Measurements from ENCODE around the gene CRYZ. TPM values are rescaled to one million over a fixed set of nuclear protein-coding genes. Genes with fewer than 3 reads are reported as not detected.
"Not testable (repeated sequence)": the region's sequence is repeated elsewhere in the genome, so short reads cannot be mapped to it uniquely, and the experiment has no call there.

Gene CRYZ
- total RNA-seq, 1 donor from 2014 or later: 48.3 TPM

DNA sequence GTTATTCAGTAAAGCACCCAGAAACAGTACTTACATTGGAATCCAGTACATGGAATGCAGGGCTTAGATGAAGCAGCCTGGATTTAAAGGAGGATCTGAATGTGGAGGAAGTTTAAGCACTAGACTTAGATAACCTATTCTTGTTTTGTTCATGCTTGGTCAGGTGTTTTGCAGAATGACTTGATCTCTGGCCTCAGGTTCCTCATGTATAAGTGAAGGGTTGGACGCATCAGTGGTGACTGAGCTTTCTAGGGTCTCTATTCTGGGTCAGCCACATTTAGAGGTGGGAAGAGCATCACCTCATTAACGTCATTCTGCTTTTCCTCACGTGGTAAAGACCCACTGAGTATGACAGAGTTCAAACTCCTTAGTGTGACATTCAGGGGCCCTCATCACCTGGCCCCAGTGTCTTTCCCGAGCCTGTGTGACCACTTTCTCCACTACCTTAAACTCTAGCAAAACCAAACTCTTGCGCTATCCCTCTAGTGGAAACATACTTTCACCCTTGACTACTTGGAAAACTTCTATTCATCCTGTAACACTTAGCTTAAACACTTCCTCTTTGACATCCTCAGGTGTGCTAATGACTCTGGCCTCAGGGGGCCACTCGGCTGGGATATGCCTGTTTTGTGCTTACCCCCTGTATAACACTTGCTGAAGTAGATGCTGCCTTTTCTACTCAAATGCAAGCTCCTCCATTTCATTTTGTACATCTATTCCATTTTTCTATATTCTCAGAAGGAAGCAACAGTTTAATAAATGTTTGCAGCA is 58.4 kb downstream of the CRYZ start:
- no peak overlapping the region for H3K4me3 ChIP-seq
- TF ChIP-seq, protein P1, sequence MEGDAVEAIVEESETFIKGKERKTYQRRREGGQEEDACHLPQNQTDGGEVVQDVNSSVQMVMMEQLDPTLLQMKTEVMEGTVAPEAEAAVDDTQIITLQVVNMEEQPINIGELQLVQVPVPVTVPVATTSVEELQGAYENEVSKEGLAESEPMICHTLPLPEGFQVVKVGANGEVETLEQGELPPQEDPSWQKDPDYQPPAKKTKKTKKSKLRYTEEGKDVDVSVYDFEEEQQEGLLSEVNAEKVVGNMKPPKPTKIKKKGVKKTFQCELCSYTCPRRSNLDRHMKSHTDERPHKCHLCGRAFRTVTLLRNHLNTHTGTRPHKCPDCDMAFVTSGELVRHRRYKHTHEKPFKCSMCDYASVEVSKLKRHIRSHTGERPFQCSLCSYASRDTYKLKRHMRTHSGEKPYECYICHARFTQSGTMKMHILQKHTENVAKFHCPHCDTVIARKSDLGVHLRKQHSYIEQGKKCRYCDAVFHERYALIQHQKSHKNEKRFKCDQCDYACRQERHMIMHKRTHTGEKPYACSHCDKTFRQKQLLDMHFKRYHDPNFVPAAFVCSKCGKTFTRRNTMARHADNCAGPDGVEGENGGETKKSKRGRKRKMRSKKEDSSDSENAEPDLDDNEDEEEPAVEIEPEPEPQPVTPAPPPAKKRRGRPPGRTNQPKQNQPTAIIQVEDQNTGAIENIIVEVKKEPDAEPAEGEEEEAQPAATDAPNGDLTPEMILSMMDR (IDR thresholded peaks at IDR 0.05): no peak
- H3K27me3 ChIP-seq: peaks cover 9% of the 10 kb centered on the region
- DNase-seq (no peak), ATAC-seq (no peak)
- no peak overlapping the region for H3K27ac ChIP-seq
- H3K36me3 ChIP-seq: no peaks in the 10 kb centered on the region
- H3K4me1 ChIP-seq: no peaks in the 10 kb centered on the region
- intact Hi-C loops (cut with DNase I): no loop called here
- H3K9me3 ChIP-seq: no peaks in the 10 kb centered on the region

DNA sequence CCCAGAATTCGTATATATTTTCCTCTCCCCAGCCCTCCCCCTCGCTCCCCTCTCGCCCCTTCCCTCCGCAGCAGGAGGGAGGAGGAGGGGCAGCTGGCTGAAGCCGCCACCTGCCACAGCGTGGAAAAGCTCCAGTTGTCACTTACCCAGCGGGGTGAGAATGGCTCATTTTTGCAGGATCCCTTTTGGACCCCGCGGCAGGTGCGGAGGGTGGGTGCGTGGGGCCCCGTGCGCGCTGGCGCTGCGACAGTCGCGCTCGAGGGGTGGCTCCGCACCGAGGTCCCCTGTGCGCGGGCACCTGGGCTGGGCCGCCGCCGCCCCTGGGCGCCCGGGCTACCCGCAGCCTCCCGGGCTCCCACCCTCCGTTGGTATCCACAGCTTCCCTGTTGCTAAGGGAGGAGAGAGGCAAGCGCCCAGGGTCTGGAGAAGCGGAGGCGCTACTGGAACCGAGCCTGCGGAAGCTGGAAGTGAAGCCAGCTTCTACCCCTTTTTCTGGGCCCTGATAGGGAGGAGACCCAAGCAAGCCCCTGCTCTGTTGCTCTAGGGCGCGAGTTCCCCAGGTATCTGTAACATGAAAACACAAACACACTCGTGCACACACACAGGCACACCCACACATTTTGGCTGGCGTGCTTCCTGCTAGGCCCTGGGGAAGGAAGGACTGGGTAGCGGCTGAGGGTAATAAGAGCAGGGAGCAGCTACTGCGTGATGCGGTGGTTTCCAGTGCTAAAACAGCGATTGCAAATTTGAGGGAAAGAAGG is 59.3 kb downstream of the CRYZ start, which contains the start of gene ERICH3:
Gene ERICH3 (minus strand): TSS at position 442 of the 761 bp plus-strand sequence. CDS start 273 bp downstream, at position 169.
- H3K27me3 ChIP-seq: peaks cover 9% of the 10 kb centered on the region
- peak within 1 kb of the TSS; percentile 17 for H3K4me3 ChIP-seq
- H3K27ac ChIP-seq: no peak within 1 kb of the TSS
- ATAC-seq (peak; percentile 47), DNase-seq (no peak)
- no peaks in the 10 kb centered on the region for H3K36me3 ChIP-seq
- no peaks in the 10 kb centered on the region for H3K4me1 ChIP-seq
- intact Hi-C loops (cut with DNase I): no loop called here
- H3K9me3 ChIP-seq: no peaks in the 10 kb centered on the region
- TF ChIP-seq, protein P1 (IDR thresholded peaks at IDR 0.05): no peak

DNA sequence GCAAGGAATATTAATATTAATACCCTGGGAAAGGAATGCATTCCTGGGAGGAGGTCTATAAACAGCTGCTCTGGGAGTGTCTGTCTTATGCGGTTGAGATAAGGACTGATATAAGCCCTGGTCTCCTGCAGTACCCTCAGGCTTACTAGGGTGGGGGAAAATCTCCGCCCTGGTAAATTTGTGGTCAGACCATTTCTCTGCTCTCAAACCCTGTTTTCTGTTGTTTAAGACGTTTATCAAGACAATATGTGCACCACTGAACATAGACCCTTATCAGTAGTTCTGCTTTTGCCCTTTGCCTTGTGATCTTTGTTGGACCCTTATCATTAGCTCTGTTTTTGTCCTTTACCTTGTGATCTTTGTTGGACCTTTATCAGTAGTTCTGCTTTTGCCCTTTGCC is 62.0 kb downstream of the CRYZ start:
- DNase-seq; H3K27ac ChIP-seq; intact Hi-C loops (cut with DNase I); H3K36me3 ChIP-seq; H3K4me1 ChIP-seq; ATAC-seq; H3K4me3 ChIP-seq; H3K9me3 ChIP-seq; H3K27me3 ChIP-seq: not testable (repeated sequence)

Other genes starting within 250 kb of the CRYZ start
- gene LRRC53, start 220.4 kb downstream of the CRYZ start, total RNA-seq: not detected
- not detected for gene ERICH3, start 59.3 kb downstream of the CRYZ start, total RNA-seq
- 18.4 TPM for gene TYW3, start 102 bp upstream of the CRYZ start, total RNA-seq

All from upper lobe of right lung (tissue), 1 donor.